AG10803 (cell line): ENCODE measurements around the gene AKT2.

Source experiments
- DNase-seq: peaks from one replicate; pipeline ENCODE4 v3.0.0; 2010; ENCODE audit warnings: low read depth
- H3K4me3 ChIP-seq: 2 replicates; pipeline ENCODE4 v1.5.1; 2011; ENCODE audit warnings: mild to moderate bottlenecking, low read length, control low read depth
- TF ChIP-seq, protein P1 (sequence below): conservative IDR thresholded peaks from 2 replicates; pipeline ENCODE4 v1.5.1; 2011; ENCODE audit warnings: mild to moderate bottlenecking, low read length, control low read depth, inconsistent platforms

Gene AKT2

DNA sequence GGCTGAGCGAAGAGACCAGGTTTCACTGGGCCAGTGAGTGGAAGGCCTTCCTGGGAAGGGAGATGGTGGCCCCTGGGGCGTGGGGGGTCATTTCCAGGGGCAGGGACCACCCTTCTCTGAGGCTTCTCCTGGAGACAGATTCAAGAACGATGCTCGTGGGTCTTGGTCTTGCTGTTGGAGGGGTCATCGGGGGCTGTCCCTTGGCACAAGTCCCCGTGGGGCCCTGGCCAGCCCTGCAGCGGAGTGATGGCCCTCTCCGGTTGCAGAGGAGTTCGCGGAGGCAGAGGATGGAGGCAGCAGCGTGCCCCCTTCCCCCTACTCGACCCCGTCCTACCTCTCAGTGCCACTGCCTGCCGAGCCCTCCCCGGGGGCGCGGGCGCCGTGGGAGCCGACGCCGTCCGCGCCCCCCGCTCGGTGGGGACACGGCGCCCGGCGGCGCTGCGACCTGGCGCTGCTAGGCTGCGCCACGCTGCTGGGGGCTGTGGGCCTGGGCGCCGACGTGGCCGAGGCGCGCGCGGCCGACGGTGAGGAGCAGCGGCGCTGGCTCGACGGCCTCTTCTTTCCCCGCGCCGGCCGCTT is 71.8 kb downstream of the AKT2 start:
- TF ChIP-seq, protein P1, sequence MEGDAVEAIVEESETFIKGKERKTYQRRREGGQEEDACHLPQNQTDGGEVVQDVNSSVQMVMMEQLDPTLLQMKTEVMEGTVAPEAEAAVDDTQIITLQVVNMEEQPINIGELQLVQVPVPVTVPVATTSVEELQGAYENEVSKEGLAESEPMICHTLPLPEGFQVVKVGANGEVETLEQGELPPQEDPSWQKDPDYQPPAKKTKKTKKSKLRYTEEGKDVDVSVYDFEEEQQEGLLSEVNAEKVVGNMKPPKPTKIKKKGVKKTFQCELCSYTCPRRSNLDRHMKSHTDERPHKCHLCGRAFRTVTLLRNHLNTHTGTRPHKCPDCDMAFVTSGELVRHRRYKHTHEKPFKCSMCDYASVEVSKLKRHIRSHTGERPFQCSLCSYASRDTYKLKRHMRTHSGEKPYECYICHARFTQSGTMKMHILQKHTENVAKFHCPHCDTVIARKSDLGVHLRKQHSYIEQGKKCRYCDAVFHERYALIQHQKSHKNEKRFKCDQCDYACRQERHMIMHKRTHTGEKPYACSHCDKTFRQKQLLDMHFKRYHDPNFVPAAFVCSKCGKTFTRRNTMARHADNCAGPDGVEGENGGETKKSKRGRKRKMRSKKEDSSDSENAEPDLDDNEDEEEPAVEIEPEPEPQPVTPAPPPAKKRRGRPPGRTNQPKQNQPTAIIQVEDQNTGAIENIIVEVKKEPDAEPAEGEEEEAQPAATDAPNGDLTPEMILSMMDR: no peak
- no peak for DNase-seq
- no peak overlapping the region for H3K4me3 ChIP-seq

- no peak overlapping the region for H3K4me3 ChIP-seq
- TF ChIP-seq, protein P1: no peak
- DNase-seq: no peak
Measured at GRCh38 chr19:40210889-40211288, 74.3 kb downstream of the AKT2 start.

GRCh38 chr19:40208602-40209001 is 76.5 kb downstream of the AKT2 start:
- H3K4me3 ChIP-seq: no peak overlapping the region
- DNase-seq: no peak
- TF ChIP-seq, protein P1: no peak

- no peak for DNase-seq
- TF ChIP-seq, protein P1: no peak
- H3K4me3 ChIP-seq: no peak overlapping the region
Measured at GRCh38 chr19:40205760-40206159, 79.4 kb downstream of the AKT2 start.

- TF ChIP-seq, protein P1: no peak
- no peak overlapping the region for H3K4me3 ChIP-seq
- no peak for DNase-seq
Measured at GRCh38 chr19:40204381-40204780, 80.8 kb downstream of the AKT2 start.

GRCh38 chr19:40200341-40201099 is 84.6 kb downstream of the AKT2 start:
- DNase-seq: no peak
- TF ChIP-seq, protein P1: no peak
- no peak overlapping the region for H3K4me3 ChIP-seq

DNA sequence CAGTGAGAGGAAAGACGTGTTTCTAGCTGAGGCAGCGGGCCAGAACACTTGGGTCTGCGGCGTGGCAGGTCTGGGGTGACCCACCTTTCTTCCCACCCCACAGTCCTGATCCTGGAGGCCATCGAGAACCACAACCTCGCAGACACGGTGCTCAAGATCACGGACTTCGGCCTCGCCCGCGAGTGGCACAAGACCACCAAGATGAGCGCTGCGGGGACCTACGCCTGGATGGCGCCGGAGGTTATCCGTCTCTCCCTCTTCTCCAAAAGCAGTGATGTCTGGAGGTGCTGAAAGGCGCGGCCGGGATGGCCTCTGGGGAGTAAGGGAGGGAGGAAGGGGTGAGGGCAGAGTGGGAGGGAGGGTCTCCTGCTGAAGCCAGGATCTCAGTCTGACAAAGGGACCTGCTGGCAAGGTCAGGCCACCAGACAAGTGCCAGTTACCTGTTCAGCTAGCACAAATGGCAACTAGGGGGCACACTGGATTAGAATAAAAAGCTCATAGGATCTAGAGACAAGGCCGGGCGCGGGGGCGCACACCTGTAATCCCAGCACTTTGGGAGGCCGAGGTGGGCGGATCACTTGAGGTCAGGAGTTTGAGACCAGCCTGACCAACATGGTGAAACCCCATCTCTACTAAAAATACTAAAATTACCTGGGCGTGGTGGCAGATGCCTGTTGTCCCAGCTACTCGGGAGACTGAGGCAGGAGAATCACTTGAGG is 86.7 kb downstream of the AKT2 start:
- TF ChIP-seq, protein P1: no peak
- no peak for DNase-seq
- no peak overlapping the region for H3K4me3 ChIP-seq
